IPS-18c (cell line): Measurements from ENCODE around the gene KRT72.

Experiments
- H3K4me3 ChIP-seq: 2 replicates; pipeline ENCODE4 v1.7.0; 2013; ENCODE audit warnings: low read depth, mild to moderate bottlenecking, low read length, moderate library complexity; ENCODE audit not compliant: insufficient read depth
- H3K9me3 ChIP-seq: one replicate; pipeline ENCODE4 v1.6.1; 2013; ENCODE audit warnings: mild to moderate bottlenecking, low read length, moderate library complexity; ENCODE audit not compliant: control insufficient read depth, insufficient read depth

KRT72 gene

GRCh38 chr12:52540531-52540930 is 60.7 kb downstream of the KRT72 start:
- Histone ChIP-seq H3K4me3 (no peak overlapping the region), H3K9me3 (no peaks in the 10 kb centered on the region)

- Histone ChIP-seq H3K4me3 (no peak overlapping the region), H3K9me3 (no peaks in the 10 kb centered on the region)
Measured at GRCh38 chr12:52539821-52540173, 61.5 kb downstream of the KRT72 start.

- no peaks in the 10 kb centered on the region for H3K9me3 ChIP-seq
- no peak overlapping the region for H3K4me3 ChIP-seq
Measured at GRCh38 chr12:52539083-52539820, 62.0 kb downstream of the KRT72 start.

DNA sequence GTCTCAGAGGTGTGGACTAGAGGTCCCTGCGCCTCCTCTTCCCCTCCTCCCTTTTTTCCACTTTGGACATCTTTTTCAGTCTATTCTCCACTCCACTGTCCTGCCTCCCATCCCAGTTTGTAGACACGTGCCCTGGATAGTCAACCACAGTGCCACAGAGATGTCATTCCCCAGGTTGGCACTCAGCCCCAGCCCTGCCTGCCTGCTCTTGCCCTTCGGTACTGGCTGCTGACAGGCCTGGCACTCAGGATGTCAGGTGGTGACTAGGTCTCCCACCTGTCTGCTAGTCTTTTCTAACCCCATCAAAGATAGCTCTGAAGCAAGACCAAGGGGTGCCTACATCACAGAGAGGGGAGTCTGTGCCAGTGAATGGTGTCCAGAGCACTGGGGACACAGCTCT is 64.2 kb downstream of the KRT72 start:
- H3K4me3 ChIP-seq: no peak overlapping the region
- H3K9me3 ChIP-seq: no peaks in the 10 kb centered on the region
